ENCODE data around the gene PDK2.
A peak's percentile ranks its signal among the peaks of the same experiment; 100 is the strongest.

The PDK2 gene

DNA sequence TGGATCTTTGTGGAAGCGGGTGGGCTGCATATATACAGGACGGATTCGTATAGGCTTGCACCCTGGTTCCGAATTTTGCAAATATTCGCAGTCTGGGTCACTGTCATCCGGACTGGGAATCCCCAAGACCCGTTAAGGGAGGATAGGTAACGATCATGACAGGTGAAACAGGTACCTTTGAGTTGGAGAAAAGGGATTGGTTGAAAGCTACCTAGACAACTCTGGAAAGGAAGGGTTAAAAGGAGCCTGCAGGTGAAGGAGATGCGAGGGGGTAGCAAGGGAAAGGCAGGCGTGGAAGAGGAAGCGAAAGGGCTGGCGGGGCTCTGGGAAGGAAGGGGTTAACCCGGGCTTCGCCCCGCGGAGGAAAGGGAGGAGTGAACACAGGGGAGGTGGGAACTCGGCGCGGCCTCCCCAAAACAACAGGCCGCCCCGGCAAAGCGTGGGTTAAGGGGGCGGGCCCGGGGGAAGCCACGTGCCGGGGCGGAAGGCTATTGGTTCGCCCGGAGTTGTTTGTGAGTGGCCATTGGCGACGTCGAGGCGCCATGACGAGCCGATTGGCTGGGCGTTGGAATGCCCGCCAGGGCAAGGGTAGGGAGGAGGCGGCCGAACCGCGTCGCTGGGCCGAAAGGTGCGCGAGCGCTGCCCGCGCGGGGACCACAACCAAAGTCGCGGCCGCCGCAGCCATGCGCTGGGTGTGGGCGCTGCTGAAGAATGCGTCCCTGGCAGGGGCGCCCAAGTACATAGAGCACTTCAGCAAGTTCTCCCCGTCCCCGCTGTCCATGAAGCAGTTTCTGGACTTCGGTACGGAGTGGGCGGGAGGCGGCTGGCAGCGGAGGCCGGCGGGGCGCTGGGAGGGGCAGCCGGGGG is at the start of gene PDK2:
Gene PDK2, plus strand, starts transcription at position 599 of the 867 bp plus-strand sequence. Its CDS starts 85 bp downstream, at position 684.
- peak; percentile 56 to 78 for DNase-seq

DNA sequence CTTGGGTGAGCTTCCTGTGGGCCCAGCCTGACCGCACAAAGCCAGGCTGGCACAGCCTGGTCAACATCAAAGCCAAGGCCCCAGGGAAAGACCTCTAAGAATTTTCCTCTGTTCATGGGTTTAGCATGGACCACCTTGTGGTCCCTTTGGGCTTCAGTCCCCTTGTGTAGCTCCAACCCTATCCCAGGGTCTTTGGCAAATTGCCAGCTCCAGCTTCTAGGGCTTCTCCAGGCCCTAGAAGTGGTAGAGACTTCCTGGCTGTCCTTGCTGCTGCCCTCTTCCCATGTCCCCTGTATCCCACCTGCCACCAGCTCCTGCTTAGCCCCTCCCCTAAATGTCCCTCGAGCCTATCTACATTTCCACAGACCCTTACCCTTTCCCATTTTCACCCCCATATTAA is 49.0 kb upstream of the PDK2 start:
- no peak for DNase-seq

DNA sequence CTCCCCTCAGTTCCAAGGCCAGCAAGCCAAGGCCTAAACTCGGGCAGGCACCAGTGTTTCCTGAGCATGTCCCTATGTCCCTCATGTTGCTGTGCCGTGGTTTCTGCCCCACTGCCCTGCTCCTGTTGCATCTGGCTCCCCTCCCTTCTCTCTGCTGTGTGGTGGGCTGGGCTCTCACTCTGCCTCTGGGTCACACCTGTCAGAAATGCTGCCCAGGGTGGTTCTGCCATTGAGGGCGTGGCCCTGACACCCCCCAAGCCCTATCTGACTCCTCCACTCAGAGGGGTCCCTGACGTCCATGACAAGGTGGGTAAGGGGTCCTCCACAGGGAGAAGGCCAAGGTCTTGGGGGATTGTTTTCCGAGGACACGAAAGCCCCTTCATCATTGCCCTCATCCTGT is 48.5 kb upstream of the PDK2 start:
- DNase-seq: no peak

DNA sequence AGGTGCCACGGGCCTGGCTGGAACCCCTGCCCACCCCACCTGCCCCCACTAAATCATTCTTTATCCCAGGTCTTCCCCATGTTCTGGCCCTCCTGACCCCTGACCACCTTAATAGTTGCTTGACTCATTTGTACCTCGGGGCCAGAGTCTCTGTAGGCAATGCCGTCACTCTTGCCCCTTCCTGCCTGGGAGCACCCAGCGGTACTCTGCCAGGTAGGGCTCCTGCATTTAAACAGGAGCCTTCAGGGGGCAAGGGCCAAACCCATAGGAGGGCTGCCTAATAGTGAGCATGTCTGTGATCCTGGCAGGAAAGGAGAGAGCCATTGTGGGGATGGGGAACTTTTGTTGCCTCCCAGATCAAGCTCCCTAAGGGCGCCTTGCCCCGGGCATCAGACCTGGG is 48.1 kb upstream of the PDK2 start:
- no peak for DNase-seq

DNA sequence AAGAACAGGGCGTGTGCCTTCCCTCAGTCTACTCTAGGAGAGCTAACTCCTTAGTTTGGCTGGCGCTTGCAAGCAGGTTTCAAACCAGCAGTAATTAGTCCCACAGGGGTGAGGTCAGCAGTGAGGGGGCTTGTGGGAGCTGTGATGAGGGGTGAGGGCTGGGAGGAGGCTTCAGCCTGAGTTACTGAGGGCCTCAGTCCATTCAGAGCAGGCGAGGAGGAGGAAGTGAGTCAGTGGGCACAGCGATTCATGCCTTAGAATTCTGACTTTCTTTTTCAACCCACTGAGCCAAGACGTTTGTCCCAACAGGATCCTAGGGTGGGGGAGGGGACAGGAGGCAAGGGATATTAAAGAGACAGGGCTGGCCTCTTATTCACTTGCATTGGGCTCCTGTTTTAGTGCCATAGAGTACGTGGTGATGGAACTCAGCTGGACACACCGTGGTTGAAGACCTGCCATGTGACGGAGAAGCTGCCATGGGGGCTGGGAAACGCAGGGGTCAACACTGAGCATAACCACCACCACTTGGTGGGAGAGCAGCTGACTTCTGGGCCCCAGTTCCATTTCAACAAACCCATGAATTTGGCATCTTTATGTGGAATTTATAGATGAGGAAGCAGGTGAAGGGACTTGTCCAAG is 47.5 kb upstream of the PDK2 start:
- DNase-seq: no peak

GRCh38 chr17:50048146-50048720 is 46.9 kb upstream of the PDK2 start:
- DNase-seq: no peak

GRCh38 chr17:50048988-50049387 is 46.2 kb upstream of the PDK2 start:
- DNase-seq: no peak

GRCh38 chr17:50049636-50050035 is 45.5 kb upstream of the PDK2 start:
- DNase-seq: no peak

DNA sequence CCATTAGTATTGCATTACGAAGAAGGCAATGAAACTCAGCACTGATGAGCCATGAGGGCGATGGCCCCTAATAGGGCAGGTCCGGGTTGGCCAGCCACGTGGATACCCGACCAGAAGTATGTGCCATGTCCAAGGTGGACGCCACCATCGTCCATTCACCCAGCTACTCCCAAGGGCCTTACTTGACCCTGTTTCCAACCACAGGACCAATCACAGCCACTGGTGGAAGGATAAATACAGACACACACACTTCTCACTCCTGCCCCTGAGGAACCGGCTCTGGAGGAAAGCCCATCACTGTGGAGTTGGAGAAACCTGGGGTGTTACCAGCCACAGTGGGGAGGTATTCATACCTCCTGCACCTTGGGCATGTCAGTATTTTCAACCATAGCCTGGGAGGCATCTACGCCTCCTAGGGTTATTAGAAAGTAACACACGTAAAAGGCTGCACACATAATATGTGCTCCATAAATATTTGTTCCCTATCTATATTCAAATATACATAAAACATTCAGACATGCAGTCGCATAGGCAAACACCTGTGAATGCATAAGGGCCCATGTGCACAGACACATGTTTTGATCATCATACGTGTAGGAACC is 44.6 kb upstream of the PDK2 start:
- DNase-seq: no peak

DNA sequence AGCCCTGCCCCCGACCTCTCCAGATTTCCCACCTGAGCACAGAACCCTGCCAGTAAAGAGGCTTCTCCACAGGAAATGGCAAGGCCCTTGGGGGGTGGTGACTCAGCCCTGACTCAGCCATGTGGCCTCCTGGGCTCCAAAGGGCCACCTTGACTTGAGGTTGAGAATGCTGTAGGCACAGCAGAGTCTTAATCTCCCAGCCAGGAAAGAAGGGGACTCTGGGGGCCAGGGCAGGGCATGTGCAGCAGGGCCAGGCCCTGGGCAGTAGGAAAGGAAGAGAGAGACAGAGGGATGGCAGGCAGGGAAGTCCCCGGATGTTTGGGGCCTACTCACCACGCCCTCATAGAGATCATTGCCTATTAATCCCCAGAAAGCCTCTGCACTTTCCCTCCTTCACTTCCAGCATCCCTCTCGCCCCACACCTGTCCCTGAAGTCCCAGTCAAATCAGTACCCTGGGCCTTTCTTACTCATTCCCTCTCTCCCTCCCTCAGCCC is 44.0 kb upstream of the PDK2 start:
- DNase-seq: no peak

- no peak for DNase-seq
These were observed 43.5 kb upstream of the PDK2 start for GRCh38 chr17:50051606-50052005.

GRCh38 chr17:50052241-50052796 is 42.8 kb upstream of the PDK2 start:
- no peak for DNase-seq

- DNase-seq: no peak
These were observed 42.1 kb upstream of the PDK2 start for GRCh38 chr17:50052822-50053653.

DNA sequence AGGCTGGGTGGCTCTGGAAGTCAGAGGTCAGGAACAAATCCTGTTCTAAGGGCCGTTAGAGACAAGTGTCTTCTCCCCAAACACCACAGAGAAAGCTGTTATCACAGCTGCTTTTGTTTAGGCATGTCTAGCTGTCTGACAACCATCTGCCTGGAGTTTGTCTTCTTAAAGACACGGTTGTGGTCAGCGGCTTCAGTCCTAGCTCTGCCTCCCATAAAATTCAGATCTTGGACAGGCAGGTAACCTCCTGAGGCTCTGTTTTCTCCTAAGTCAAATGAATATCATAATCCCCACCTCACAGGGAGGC is 41.5 kb upstream of the PDK2 start:
- no peak for DNase-seq

- peak; percentile 70 to 91 for DNase-seq
These were observed 40.1 kb upstream of the PDK2 start for GRCh38 chr17:50055055-50055425.

- DNase-seq: peak; percentile 89 to 91
These were observed 39.5 kb upstream of the PDK2 start, which contains the start of gene ITGA3 for GRCh38 chr17:50055426-50056216. ITGA3 (plus strand) TSS chr17:50056110; CDS start chr17:50056440, 330 bp downstream.

DNA sequence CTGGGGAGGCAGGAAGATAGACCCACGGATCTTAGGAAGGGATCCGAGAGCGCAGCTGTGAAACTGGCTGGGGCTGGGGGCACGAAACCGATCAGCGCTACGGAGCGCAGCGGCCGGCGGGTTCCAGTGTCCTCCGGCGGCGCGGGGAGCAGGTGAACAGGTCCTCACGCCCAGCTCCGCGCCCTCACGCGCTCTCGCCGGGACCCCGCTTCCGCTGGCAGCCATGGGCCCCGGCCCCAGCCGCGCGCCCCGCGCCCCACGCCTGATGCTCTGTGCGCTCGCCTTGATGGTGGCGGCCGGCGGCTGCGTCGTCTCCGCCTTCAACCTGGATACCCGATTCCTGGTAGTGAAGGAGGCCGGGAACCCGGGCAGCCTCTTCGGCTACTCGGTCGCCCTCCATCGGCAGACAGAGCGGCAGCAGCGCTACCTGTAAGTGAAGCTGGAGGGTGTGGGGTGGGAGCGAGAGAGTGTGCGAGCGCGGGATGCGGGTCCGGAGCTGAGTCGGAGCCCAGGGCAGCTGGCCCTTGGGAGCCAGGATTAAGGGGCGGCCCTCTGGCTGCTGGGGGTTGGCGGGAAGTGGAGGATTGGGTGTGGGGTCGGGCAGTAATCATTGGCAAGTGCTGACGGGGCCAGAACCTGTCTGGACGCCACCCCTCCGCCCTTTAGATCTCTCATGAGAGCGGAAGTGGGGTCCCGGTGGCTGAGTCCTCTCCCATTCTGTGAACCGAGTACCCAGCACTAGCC is 38.8 kb upstream of the PDK2 start:
- peak; percentile 53 to 68 for DNase-seq

DNA sequence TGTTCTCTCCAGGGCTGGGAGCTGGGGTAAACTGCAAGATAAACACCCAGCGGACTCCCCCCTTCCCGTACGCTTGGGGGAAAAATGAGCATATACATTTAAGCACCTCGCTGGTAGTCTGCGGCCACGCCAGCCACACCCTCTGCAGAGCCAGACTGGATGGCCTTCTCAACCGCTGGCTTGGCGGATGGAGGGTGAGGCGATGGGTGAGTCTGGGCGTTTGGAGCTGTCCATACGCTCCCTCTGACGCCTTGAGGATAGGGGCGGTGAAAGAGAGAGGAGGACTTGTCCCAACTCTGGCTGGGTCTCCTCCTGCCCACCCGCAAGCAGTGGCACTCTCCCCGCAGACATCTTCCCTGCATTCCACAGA is 38.2 kb upstream of the PDK2 start:
- DNase-seq: no peak

GRCh38 chr17:50057521-50057991 is 37.6 kb upstream of the PDK2 start:
- DNase-seq: no peak

GRCh38 chr17:50058296-50058953 is 36.7 kb upstream of the PDK2 start:
- no peak for DNase-seq

All from NCI-H187 (cell line).